ENCODE data around the gene ATP8A1.

- TF ChIP-seq SMAD4 (CRISPR knock-in tag; IDR thresholded peaks at IDR 0.05): no peak
- no peak for TF ChIP-seq CTCF (IDR thresholded peaks at IDR 0.05)
- TF ChIP-seq JUN (CRISPR knock-in tag; IDR thresholded peaks at IDR 0.05): no peak
- TF ChIP-seq USF1 (CRISPR knock-in tag; IDR thresholded peaks at IDR 0.05): no peak
- no peak for TF ChIP-seq FOXP1 (CRISPR knock-in tag; IDR thresholded peaks at IDR 0.05; ENCODE audit: borderline replicate concordance)
- TF ChIP-seq FOXJ3 (CRISPR knock-in tag; IDR thresholded peaks at IDR 0.05; ENCODE audit: borderline replicate concordance): no peak
- no peak for TF ChIP-seq E2F1 (CRISPR knock-in tag; IDR thresholded peaks at IDR 0.05)
- no peak for TF ChIP-seq MYBL2 (CRISPR knock-in tag; IDR thresholded peaks at IDR 0.05)
- no peak for TF ChIP-seq USF2 (CRISPR knock-in tag; IDR thresholded peaks at IDR 0.05)
- TF ChIP-seq ZNF263 (CRISPR knock-in tag; IDR thresholded peaks at IDR 0.05; ENCODE audit: low read depth): no peak
These were observed 275.2 kb downstream of the ATP8A1 start for GRCh38 chr4:42381666-42382065.
